ENCODE results near the gene COLGALT1. TPM values are rescaled to one million over a fixed set of nuclear protein-coding genes. Genes with fewer than 3 reads are reported as not detected.

COLGALT1 gene
- total RNA-seq, 4 donors from 2014 or later: 70.0 to 141 (median 115) TPM

GRCh38 chr19:17623224-17623935 lies 67.9 kb downstream of the COLGALT1 start:
- TF ChIP-seq CTCF (IDR thresholded peaks at IDR 0.05): no peak
- ATAC-seq (ENCODE audit: low FRiP score) (no peak), DNase-seq (ENCODE audit: low spot score) (no peak)

- DNase-seq (ENCODE audit: low spot score) (no peak), ATAC-seq (ENCODE audit: low FRiP score) (no peak)
- TF ChIP-seq CTCF (IDR thresholded peaks at IDR 0.05): no peak
Observed at GRCh38 chr19:17624314-17624991, 69.0 kb downstream of the COLGALT1 start.

- TF ChIP-seq CTCF (IDR thresholded peaks at IDR 0.05): no peak
- no peak for ATAC-seq (ENCODE audit: low FRiP score)
- no peak for DNase-seq (ENCODE audit: low spot score)
Observed at GRCh38 chr19:17625043-17625442, 69.6 kb downstream of the COLGALT1 start.

- no peak for ATAC-seq (ENCODE audit: low FRiP score)
- no peak for TF ChIP-seq CTCF (IDR thresholded peaks at IDR 0.05)
- DNase-seq (ENCODE audit: low spot score): no peak
Observed at GRCh38 chr19:17625980-17626379, 70.5 kb downstream of the COLGALT1 start.

- ATAC-seq (ENCODE audit: low FRiP score): no peak
- no peak for DNase-seq (ENCODE audit: low spot score)
- TF ChIP-seq CTCF (IDR thresholded peaks at IDR 0.05): no peak
Observed at GRCh38 chr19:17626456-17627015, 71.1 kb downstream of the COLGALT1 start.

GRCh38 chr19:17627161-17627560 lies 71.7 kb downstream of the COLGALT1 start:
- no peak for ATAC-seq (ENCODE audit: low FRiP score)
- DNase-seq (ENCODE audit: low spot score): no peak
- no peak for TF ChIP-seq CTCF (IDR thresholded peaks at IDR 0.05)

All from omental fat pad (tissue), 4 donors.